ENCODE measurements around the gene CACNB4.
"Not testable (repeated sequence)": the region's sequence is repeated elsewhere in the genome, so short reads cannot be mapped to it uniquely, and the experiment has no call there.

CACNB4 gene

GRCh38 chr2:152016181-152017120, 82.4 kb downstream of the CACNB4 start:
- no peak for DNase-seq

GRCh38 chr2:152015552-152015951, 83.3 kb downstream of the CACNB4 start:
- no peak for DNase-seq

- no peak for DNase-seq
Measured at GRCh38 chr2:152012697-152013096, 86.1 kb downstream of the CACNB4 start.

GRCh38 chr2:152011724-152012123, 87.1 kb downstream of the CACNB4 start:
- DNase-seq, result no peak

- no peak for DNase-seq
Measured at GRCh38 chr2:152005607-152006006, 93.2 kb downstream of the CACNB4 start.

- DNase-seq, result not testable (repeated sequence)
Measured at GRCh38 chr2:152003283-152003682, 95.6 kb downstream of the CACNB4 start.

- DNase-seq, result peak; percentile 54
Measured at GRCh38 chr2:151999053-151999452, 99.8 kb downstream of the CACNB4 start.

- DNase-seq, result no peak
Measured at GRCh38 chr2:151996243-151997003, 102.4 kb downstream of the CACNB4 start.

- DNase-seq, result no peak
Measured at GRCh38 chr2:151995161-151995557, 103.7 kb downstream of the CACNB4 start.

GRCh38 chr2:151994178-151994577, 104.7 kb downstream of the CACNB4 start:
- DNase-seq, result not testable (repeated sequence)

- no peak for DNase-seq
Measured at GRCh38 chr2:151991010-151991409, 107.8 kb downstream of the CACNB4 start.

GRCh38 chr2:151989378-151989777, 109.5 kb downstream of the CACNB4 start:
- no peak for DNase-seq

GRCh38 chr2:151987484-151987883, 111.4 kb downstream of the CACNB4 start:
- DNase-seq, result no peak

- no peak for DNase-seq
Measured at GRCh38 chr2:151984424-151985083, 114.3 kb downstream of the CACNB4 start.

GRCh38 chr2:151983221-151983620, 115.6 kb downstream of the CACNB4 start:
- no peak for DNase-seq

- no peak for DNase-seq
Measured at GRCh38 chr2:151981886-151982285, 117.0 kb downstream of the CACNB4 start.

- DNase-seq, result no peak
Measured at GRCh38 chr2:151979694-151980093, 119.2 kb downstream of the CACNB4 start.

GRCh38 chr2:151978709-151979108, 120.1 kb downstream of the CACNB4 start:
- DNase-seq, result no peak

- DNase-seq, result no peak
Measured at GRCh38 chr2:151977631-151978030, 121.2 kb downstream of the CACNB4 start.

- no peak for DNase-seq
Measured at GRCh38 chr2:151976945-151977353, 121.9 kb downstream of the CACNB4 start.

GRCh38 chr2:151975460-151976414, 123.1 kb downstream of the CACNB4 start:
- no peak for DNase-seq

GRCh38 chr2:151974988-151975387, 123.9 kb downstream of the CACNB4 start:
- peak; percentile 2 for DNase-seq
